BJ (cell line): Measurements from ENCODE around the gene OPRM1. TPM values are rescaled to one million over a fixed set of nuclear protein-coding genes. Genes with fewer than 3 reads are reported as not detected.

Source experiments
- CTCF ChIA-PET: fragments of 350-600 bp; formaldehyde crosslinking; extraction: SDS; loops from one replicate; lab custom pipeline; 2021; ENCODE audit warnings: antibody characterized with exemption, inconsistent platforms; lab: Yijun Ruan, JAX
- POLR2A ChIA-PET: fragments of 300-600 bp; sonication (Branson Sonifier 250); formaldehyde crosslinking; extraction: SDS; loops from one replicate; lab custom pipeline; 2021; ENCODE audit warnings: antibody characterized with exemption; lab: Charles Lee
- DNase-seq: peaks from one replicate; pipeline ENCODE4 v3.0.0-alpha.2; 2011; ENCODE audit warnings: low read depth
- H3K27me3 ChIP-seq: 2 replicates; pipeline ENCODE4 v1.6.0; 2011; ENCODE audit warnings: low read length; ENCODE audit not compliant: control insufficient read depth, insufficient read depth
- H3K36me3 ChIP-seq: 2 replicates; pipeline ENCODE4 v1.5.1; 2011; ENCODE audit warnings: low read length; ENCODE audit not compliant: control insufficient read depth, insufficient read depth
- H3K4me3 ChIP-seq: 2 replicates; pipeline ENCODE4 v1.5.1; 2011; ENCODE audit warnings: low read depth, mild to moderate bottlenecking, control low read depth, low read length
- CTCF ChIP-seq: IDR thresholded peaks from 2 replicates; pipeline ENCODE4 v1.5.1; 2011; ENCODE audit warnings: low read depth, mild to moderate bottlenecking, control low read depth, inconsistent platforms, low read length, moderate library complexity; ENCODE audit not compliant: insufficient read depth
- polyA plus RNA-seq: library from polyadenylated mRNA; depleted of rRNA; stranded (reverse); fragments of >200 nt; gene quantifications from 2 replicates; pipeline ENCODE4 v1.2.3, GENCODE V29; 2011

OPRM1 gene
- polyA plus RNA-seq, 1 experiment = not detected

GRCh38 chr6:154093231-154094044 lies 54.4 kb downstream of the OPRM1 start:
- TF ChIP-seq CTCF = no peak
- H3K4me3 ChIP-seq = no peak overlapping the region
- no peaks in the 10 kb centered on the region for H3K36me3 ChIP-seq
- ChIA-PET CTCF (interaction anchor here (1.0 kb wide), 1 partner anchor 9 kb away, joined by 3 read pairs; no protein-coding TSS in a partner anchor), POLR2A (no interaction called here)
- DNase-seq = no peak
- H3K27me3 ChIP-seq = no peaks in the 10 kb centered on the region

GRCh38 chr6:154095571-154095970 lies 56.5 kb downstream of the OPRM1 start:
- CTCF ChIA-PET = no interaction called here
- DNase-seq = no peak
- H3K27me3 ChIP-seq = no peaks in the 10 kb centered on the region
- POLR2A ChIA-PET = no interaction called here
- no peak overlapping the region for H3K4me3 ChIP-seq
- TF ChIP-seq CTCF = no peak
- H3K36me3 ChIP-seq = no peaks in the 10 kb centered on the region

- CTCF ChIA-PET = no interaction called here
- POLR2A ChIA-PET = no interaction called here
These were observed 57.3 kb downstream of the OPRM1 start for GRCh38 chr6:154096316-154096715.

DNA sequence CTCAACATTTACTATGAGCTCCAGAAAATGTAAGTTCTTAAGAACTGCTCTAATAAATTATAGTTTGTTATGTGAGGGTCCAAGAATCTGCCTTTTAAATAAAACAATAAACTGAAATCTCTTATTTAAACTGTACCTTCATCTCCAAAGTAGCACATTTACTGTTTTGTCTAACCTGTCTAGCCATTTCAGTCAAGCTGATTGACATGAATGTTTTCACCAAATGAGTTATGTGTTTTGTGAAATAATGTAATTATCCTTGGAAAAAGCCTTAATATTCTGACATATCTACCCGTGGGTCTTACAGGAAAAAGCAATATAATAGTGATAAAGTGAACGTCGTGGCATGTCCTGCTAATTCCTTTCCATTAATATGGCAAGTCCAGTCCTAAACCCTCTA lies 57.8 kb downstream of the OPRM1 start:
- no peak overlapping the region for H3K4me3 ChIP-seq
- no peaks in the 10 kb centered on the region for H3K27me3 ChIP-seq
- ChIA-PET POLR2A (no interaction called here), CTCF (no interaction called here)
- DNase-seq = no peak
- no peaks in the 10 kb centered on the region for H3K36me3 ChIP-seq
- TF ChIP-seq CTCF = no peak

More at GRCh38 chr6:154096316-154096715, 57.3 kb downstream of the OPRM1 start:
- H3K4me3 ChIP-seq = no peak overlapping the region
- no peaks in the 10 kb centered on the region for H3K36me3 ChIP-seq
- TF ChIP-seq CTCF = no peak
- no peak for DNase-seq
- H3K27me3 ChIP-seq = no peaks in the 10 kb centered on the region

DNA sequence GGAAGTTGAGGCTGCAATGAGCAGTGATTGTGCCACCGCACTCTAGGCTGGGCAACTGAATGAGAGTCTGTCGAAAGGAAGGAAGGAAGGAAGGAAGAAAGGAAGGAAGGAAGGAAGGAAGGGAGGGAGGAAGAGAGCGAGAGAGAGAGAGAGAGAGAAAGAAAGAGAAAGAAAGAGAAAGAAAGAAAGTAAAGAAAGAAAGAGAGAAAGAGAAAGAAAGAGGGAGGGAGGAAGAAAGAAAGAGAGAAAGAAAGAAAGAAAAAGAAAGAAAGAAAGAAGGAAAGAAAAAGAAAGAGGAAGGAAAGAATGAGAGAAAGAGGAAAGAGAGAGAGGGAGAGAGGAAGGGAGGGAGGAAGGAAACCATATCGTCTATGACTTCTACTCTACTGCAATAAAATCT lies 60.2 kb downstream of the OPRM1 start:
- no peaks in the 10 kb centered on the region for H3K36me3 ChIP-seq
- ChIA-PET CTCF (no interaction called here), POLR2A (no interaction called here)
- no peaks in the 10 kb centered on the region for H3K27me3 ChIP-seq
- DNase-seq = no peak
- no peak for TF ChIP-seq CTCF
- no peak overlapping the region for H3K4me3 ChIP-seq
